Neuron (in vitro differentiated cells): ENCODE results near the gene CLN6.

Experiments used
- H2AFZ ChIP-seq: one replicate; pipeline ENCODE4 v1.6.1; 2013; ENCODE audit warnings: low read depth, mild to moderate bottlenecking, inconsistent platforms, low read length, moderate library complexity
- H3K27me3 ChIP-seq: one replicate; pipeline ENCODE4 v1.6.1; 2013; ENCODE audit warnings: low read length; ENCODE audit not compliant: insufficient read depth
- H3K36me3 ChIP-seq: one replicate; pipeline ENCODE4 v1.6.1; 2013; ENCODE audit warnings: low read length; ENCODE audit not compliant: insufficient read depth
- H3K4me1 ChIP-seq: one replicate; pipeline ENCODE4 v1.6.1; 2013; ENCODE audit warnings: low read length; ENCODE audit not compliant: insufficient read depth
- H3K4me3 ChIP-seq: 2 replicates; pipeline ENCODE4 v1.5.1; 2013; ENCODE audit warnings: mild to moderate bottlenecking, low read length, moderate library complexity
- H3K9me3 ChIP-seq: one replicate; pipeline ENCODE4 v1.6.1; 2013; ENCODE audit warnings: low read length

The CLN6 gene

DNA sequence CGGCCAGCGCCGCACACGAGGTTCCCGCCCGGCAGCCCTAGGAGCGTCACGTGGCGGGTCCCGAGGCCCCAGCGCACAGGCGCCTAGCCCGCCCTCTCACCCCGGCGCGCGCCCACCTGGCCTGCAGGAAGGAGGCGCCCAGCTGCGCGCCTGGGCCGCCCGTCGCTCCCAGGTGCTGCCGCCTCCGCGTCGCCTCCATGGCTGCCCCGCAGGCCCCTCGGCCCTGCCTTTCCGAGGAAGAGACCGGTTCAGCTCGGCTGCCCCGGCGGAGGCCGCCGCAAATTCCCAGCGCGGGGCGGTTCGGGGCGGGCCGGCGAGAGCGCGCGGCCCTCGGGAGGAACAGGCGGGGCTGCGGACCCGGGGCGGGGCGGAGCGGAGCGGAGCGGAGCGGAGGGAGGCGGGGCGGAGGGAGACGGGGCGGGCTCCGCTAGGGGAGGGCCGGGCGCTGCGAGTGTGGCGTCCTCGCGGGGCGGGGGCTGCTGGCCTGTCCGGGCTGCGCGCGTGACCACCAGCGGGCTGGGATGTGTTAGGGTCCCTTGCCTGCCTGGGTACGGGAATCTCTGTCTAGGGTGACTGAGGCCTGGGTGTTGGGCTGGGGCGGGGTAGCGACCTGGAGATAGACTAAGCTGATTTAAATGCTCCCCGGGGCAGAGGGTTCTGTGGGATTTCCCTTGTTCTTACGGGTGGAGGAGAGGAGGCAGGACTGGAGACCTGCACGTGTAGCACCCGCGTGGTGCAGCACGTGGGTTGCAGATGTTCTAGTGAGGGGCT is at the start of gene CLN6:
CLN6 (minus strand) TSS at position 343 of the 771 bp plus-strand sequence; CDS start at position 199, 144 bp downstream.
- no peaks in the 10 kb centered on the region for H3K27me3 ChIP-seq
- no peaks in the 10 kb centered on the region for H3K36me3 ChIP-seq
- H2AFZ ChIP-seq = peak within 1 kb of the TSS; percentile 87
- peak within 1 kb of the TSS; percentile 86 for H3K4me3 ChIP-seq
- peaks cover 16% of the 10 kb centered on the region for H3K4me1 ChIP-seq
- H3K9me3 ChIP-seq = no peaks in the 10 kb centered on the region

DNA sequence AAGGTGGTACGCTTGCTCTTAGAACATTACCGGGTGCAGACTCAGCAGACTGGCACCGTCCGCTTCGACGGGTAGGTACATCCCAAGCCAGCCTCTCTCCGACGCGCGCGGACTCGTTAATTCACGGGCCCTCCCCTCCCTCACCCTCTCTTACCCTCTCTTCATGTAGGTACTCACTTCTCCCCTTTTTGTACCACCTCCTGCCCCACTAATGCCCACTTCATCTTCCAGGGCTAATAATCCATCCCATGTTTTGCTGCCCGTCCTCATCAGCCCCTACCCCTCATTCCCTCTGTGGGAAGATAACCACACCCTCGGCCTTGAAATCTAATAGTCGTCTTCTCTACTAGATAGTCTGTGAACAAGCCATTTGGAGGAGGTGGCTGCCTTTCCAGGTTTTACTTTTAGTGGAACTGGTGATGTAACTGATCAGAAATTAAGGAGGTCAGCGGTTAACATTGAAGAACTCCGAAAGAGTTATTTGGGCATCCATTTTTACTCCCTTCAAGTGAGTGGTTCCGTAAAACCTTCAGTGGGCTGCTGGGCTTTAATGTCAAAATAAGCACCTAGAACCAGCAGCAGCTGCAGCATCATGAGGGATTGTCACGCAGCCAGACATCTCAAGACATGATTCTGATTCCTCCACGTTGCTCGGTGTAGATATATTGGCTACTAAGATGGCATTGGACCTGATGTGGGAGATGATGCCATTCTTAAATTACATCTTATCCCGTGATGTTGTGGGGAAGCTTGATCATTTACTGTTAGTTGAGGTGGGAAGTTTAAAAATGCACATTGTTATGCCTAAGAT is 49.3 kb upstream of the CLN6 start:
- H2AFZ ChIP-seq = peak overlapping the region; percentile 76
- H3K36me3 ChIP-seq = no peaks in the 10 kb centered on the region
- H3K27me3 ChIP-seq = no peaks in the 10 kb centered on the region
- H3K9me3 ChIP-seq = no peaks in the 10 kb centered on the region
- peaks cover 47% of the 10 kb centered on the region for H3K4me1 ChIP-seq
- H3K4me3 ChIP-seq = peak overlapping the region; percentile 93

DNA sequence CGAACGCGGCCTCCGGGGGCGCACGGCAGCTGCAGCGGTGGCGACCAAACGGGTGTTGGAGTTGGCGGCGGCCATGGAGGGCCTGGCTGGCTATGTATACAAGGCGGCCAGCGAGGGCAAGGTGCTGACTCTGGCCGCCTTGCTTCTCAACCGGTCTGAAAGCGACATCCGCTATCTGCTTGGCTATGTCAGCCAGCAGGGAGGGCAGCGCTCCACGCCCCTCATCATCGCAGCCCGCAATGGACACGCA is 48.7 kb upstream of the CLN6 start:
- Histone ChIP-seq H3K27me3 (no peaks in the 10 kb centered on the region), H2AFZ (peak overlapping the region; percentile 76), H3K4me3 (peak overlapping the region; percentile 93), H3K36me3 (no peaks in the 10 kb centered on the region), H3K4me1 (peaks cover 47% of the 10 kb centered on the region), H3K9me3 (no peaks in the 10 kb centered on the region)

DNA sequence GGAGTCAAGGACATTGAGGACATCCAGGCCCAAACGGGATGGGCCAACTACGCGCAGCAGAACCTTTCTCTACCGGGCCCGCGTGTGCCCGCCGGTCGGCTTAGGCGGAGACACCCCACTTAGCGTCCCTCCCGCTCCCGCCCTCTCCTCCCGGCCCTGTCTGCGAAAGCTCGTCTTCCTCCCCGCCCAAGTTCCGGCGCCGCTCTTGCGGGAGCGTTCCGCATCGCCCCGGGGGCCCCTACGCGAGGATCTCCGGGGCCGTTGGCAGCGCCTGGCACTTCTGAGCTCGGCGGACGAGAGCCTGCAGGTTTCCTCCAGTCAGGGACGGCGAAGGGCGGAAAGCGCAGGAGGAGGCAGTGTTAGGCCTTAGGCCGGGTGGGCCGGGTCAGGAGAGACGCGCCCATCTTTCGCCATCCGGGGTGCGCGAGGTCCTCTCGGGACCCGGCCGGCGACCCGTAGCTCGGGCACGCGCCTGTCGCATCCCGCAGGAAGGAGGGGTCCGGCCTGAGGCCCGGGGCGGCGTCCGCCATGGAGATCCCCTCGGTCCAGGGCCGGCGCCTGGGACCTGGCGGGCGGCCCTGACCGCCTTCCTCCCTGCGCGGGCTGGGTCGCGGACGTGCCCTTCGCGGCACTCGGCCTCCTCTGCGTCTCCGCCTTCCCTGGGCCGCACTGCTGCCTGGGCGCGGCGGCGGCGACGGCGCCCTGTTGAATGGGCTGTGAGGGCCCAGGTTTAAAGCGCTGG is 48.2 kb upstream of the CLN6 start, which contains the start of gene FEM1B:
FEM1B (plus strand) TSS at position 143 of the 742 bp plus-strand sequence. CDS start 673 bp downstream, outside the sequence.
- Histone ChIP-seq H2AFZ (peak within 1 kb of the TSS; percentile 76), H3K4me1 (peaks cover 44% of the 10 kb centered on the region), H3K36me3 (no peaks in the 10 kb centered on the region), H3K4me3 (peak within 1 kb of the TSS; percentile 93), H3K9me3 (no peaks in the 10 kb centered on the region), H3K27me3 (no peaks in the 10 kb centered on the region)

DNA sequence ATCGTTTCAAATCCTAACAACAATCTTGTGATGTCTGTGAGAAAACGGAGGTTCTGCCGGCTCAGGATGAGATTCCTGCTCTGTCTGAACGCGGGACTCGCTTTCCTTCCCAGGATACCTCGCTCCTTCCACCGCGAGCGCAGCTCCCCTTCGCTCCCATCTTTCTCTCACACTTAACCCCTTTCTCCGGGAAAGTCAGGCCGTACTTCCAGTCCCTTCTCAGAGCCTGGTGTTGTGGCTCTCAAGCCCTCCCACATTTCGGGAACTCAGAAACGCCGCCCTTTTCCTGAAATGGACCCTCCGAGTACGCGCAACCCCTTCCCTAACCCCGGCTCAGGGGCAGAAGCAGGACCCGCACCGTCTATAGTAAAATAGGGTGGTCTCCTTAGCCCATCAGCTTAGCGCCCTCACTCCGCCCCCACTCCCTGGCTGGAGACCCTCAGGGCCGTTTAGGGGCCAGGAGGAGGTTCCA is 47.6 kb upstream of the CLN6 start:
- peaks cover 38% of the 10 kb centered on the region for H3K4me1 ChIP-seq
- no peaks in the 10 kb centered on the region for H3K9me3 ChIP-seq
- H3K27me3 ChIP-seq = no peaks in the 10 kb centered on the region
- H2AFZ ChIP-seq = peak overlapping the region; percentile 76
- peak overlapping the region; percentile 93 for H3K4me3 ChIP-seq
- H3K36me3 ChIP-seq = no peaks in the 10 kb centered on the region

DNA sequence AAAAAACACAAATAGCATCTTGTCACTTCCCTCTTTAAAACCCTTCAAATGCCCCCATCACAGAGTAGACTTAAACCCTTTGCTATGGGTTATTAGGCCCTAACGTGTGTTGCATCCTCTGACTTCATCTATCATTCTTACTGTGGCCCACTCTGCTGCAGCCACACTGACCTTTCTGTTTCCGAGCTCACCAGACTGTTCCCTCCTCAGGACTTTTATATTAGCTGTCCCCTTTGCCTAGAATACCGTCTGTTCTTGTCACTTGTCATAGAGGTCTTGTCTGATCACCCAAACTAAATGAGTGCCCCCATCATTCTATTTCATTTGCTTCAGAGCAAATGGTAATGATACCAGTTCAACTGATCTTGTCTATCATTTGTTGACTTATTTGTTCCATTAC is 47.1 kb upstream of the CLN6 start:
- Histone ChIP-seq H3K9me3 (no peaks in the 10 kb centered on the region), H3K4me1 (peaks cover 33% of the 10 kb centered on the region), H3K27me3 (no peaks in the 10 kb centered on the region), H3K4me3 (peak overlapping the region; percentile 93), H3K36me3 (no peaks in the 10 kb centered on the region), H2AFZ (peak overlapping the region; percentile 76)

DNA sequence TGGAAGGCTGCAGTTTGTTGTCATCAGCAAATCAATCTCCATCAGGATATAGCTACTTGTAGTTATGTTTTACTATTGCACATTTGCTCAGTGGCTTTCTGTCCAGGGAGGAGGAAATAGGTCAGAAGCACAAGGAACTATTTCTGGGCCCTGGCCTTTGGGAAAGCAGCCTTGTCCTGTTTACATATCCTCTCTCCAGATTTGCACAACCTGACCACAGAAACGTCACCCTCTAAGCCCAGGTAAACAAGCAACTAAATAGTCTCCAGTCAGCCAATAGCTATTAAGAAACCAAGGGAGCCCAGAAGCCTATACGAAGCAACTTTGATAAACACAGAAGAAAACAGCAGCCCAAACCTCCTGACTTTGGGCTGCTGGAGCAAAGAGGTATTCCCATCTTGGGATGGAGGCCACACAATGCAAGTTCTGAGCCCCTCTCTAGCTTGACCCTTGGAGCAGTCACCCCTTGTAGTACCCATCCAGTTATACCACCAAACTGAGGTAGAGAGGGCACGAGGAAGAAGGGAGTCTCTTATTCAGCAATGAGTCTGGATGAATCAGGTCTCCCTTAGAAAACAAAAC is 45.7 kb upstream of the CLN6 start:
- no peaks in the 10 kb centered on the region for H3K27me3 ChIP-seq
- no peak overlapping the region for H2AFZ ChIP-seq
- peaks cover 21% of the 10 kb centered on the region for H3K4me1 ChIP-seq
- H3K36me3 ChIP-seq = no peaks in the 10 kb centered on the region
- no peaks in the 10 kb centered on the region for H3K9me3 ChIP-seq
- no peak overlapping the region for H3K4me3 ChIP-seq

DNA sequence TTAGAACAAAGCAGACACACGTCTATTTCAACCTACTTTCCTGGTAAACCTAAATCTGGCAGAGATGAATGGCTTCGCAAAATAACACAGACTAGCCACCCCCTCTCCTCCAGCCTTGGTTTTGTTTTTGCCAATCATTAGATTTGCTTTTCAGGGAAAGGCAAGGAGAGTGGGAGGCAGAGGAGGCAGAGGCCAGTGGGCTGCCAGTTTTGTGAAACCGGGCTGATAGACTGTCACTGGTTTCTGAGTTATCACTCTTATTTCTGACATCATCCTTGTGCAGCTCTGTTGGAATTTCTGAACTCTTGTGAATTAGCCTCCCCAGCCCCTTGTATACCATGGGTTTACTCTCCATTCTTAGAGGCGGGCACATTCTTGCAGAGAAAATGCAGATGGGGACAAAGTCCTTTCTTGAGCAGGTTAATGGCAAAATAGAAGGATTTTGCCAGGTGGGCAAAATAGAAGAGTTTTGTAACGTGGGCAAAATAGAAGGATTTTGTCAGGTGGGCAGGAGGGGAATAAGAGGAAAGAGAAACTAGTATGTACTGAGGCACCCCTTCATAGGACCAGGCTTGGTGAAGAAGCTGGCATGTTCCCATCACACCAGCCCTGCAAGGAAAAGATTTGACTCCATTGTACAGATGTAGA is 44.8 kb upstream of the CLN6 start:
- Histone ChIP-seq H2AFZ (no peak overlapping the region), H3K9me3 (no peaks in the 10 kb centered on the region)

DNA sequence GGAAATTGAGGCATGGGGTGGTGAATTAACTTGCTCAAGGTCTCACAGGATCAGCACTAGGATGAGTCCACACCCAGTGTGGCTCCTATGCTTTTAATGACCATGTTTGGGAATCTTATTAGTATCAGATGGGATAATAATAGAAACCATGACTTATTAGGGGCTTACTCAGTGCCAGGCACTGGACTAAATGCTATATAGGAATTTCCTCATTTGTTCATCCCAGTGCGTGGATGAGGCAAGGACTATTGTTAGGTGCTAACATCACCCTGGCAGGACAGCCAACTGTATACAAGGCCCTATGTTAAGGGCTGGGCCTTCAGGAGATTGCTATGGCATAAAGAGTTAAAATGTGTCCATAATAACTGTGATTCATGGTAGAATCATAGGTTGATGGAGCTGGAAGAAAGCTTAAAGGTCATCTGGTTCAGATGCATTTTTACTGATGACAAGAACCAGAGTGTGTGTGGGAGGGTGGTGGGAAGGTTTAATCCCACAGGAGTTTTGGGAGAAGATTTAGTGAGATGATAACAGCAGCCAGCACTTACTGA is 43.3 kb upstream of the CLN6 start:
- no peak overlapping the region for H2AFZ ChIP-seq
- H3K27me3 ChIP-seq = no peaks in the 10 kb centered on the region
- H3K4me1 ChIP-seq = peaks cover 10% of the 10 kb centered on the region
- no peaks in the 10 kb centered on the region for H3K36me3 ChIP-seq
- no peaks in the 10 kb centered on the region for H3K9me3 ChIP-seq
- H3K4me3 ChIP-seq = no peak overlapping the region

More for the DNA sequence above, 44.8 kb upstream of the CLN6 start:
- H3K4me1 ChIP-seq = peaks cover 11% of the 10 kb centered on the region
- no peak overlapping the region for H3K4me3 ChIP-seq
- no peaks in the 10 kb centered on the region for H3K36me3 ChIP-seq
- H3K27me3 ChIP-seq = no peaks in the 10 kb centered on the region

DNA sequence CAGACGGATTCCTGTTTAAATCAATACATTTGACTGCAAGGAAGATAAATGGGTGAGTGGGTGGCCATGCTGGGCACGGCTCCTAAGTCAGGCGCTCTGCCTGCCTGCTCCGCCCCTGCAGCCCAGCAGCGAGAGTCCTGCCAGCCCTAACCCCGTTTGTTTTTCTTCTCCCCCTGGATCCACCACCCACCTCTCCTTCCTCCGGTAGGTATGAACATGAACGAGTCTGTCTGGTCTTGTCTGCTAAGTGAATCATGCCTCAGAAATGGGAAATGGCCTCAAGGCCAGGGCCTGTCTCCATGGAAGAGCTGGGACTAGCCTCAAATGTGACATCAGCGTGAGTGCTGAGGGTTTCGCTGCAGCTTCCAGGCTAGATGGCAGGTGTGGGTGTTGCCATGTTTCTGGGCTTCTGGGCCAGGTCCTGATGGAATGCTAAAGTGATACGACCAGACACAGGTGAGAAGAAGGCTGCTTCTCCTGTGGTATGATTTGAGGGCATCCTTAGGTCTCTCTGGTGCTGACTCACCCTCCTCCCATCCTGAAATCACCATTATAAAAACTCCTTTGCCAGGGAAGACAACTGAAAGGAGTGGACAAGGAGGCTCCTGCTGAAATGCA is 42.4 kb upstream of the CLN6 start:
- Histone ChIP-seq H3K4me1 (peaks cover 10% of the 10 kb centered on the region), H3K27me3 (no peaks in the 10 kb centered on the region), H3K36me3 (no peaks in the 10 kb centered on the region), H2AFZ (no peak overlapping the region), H3K4me3 (no peak overlapping the region), H3K9me3 (no peaks in the 10 kb centered on the region)

DNA sequence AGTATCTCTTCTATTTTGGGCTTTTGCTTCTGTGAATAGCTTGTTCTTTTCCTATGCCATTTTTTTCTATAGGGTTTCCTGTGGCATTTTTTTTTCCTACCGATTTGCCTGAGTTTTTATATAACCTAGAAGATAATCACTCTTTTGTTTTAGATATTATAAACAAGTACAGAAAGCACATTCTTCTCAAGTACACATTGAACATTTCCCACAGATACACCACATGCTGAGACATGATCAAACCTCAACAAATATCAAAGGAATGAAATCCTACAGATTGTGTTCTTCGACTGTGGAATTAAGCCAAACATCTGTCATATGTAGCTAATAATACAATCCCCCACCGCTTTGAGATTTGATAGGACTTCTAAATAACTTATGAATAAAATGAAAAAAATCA is 38.9 kb upstream of the CLN6 start:
- H2AFZ ChIP-seq = no peak overlapping the region
- no peak overlapping the region for H3K4me3 ChIP-seq
- H3K27me3 ChIP-seq = no peaks in the 10 kb centered on the region
- H3K36me3 ChIP-seq = no peaks in the 10 kb centered on the region
- no peaks in the 10 kb centered on the region for H3K9me3 ChIP-seq
- H3K4me1 ChIP-seq = no peaks in the 10 kb centered on the region

DNA sequence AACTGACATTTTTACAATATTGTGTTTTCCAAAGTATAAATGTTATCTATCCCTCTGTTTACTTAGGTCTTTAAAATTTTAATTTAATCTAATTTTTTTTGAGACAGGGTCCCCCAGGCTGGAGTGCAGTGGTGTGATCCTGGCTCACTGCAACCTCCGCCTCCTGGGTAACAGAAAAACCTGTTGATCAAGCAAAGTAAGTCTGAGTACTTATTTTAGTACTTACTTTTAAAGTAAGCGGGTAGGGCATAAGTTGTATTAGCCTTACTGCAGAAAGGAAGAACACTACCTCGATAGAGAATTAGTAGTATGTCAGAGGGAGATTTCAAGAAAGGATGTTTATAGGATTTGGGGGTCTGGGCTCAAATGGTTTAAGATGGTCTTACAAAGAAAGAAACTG is 36.1 kb upstream of the CLN6 start:
- H2AFZ ChIP-seq = no peak overlapping the region
- no peaks in the 10 kb centered on the region for H3K4me1 ChIP-seq
- no peaks in the 10 kb centered on the region for H3K36me3 ChIP-seq
- H3K4me3 ChIP-seq = no peak overlapping the region
- no peaks in the 10 kb centered on the region for H3K9me3 ChIP-seq
- no peaks in the 10 kb centered on the region for H3K27me3 ChIP-seq
